ENCODE data around the gene CAMK2G. TPM values are rescaled to one million over a fixed set of nuclear protein-coding genes. Genes with fewer than 3 reads are reported as not detected.

The CAMK2G gene
- total and polyA plus RNA-seq, 9 donors, result 9.8 to 42.9 (median 16.7) TPM

DNA sequence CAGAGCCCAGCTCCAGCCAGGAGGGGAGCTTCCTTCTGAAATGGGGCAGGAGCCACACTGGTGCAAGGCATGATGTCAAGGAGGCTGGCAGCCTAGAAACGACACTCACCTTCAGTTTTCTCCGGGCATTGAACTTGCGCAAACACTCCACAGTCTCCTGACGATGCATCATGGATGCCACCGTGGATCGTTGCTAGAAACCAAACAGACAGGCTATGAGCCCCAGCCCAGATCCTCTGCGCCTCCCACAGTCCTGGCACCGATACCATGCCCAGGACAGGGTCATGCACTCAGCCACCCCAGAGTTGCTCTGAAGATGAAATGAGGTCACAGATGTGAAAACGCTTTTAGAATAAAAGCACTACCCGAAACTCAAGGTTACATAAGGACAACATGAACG is 32.0 kb downstream of the CAMK2G start:
- H3K27me3 ChIP-seq, result no peaks in the 10 kb centered on the region
- no peak overlapping the region for H3K4me3 ChIP-seq
- H3K27ac ChIP-seq, result no peak overlapping the region
- TF ChIP-seq, protein P1, sequence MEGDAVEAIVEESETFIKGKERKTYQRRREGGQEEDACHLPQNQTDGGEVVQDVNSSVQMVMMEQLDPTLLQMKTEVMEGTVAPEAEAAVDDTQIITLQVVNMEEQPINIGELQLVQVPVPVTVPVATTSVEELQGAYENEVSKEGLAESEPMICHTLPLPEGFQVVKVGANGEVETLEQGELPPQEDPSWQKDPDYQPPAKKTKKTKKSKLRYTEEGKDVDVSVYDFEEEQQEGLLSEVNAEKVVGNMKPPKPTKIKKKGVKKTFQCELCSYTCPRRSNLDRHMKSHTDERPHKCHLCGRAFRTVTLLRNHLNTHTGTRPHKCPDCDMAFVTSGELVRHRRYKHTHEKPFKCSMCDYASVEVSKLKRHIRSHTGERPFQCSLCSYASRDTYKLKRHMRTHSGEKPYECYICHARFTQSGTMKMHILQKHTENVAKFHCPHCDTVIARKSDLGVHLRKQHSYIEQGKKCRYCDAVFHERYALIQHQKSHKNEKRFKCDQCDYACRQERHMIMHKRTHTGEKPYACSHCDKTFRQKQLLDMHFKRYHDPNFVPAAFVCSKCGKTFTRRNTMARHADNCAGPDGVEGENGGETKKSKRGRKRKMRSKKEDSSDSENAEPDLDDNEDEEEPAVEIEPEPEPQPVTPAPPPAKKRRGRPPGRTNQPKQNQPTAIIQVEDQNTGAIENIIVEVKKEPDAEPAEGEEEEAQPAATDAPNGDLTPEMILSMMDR (IDR thresholded peaks at IDR 0.05), result no peak
- TF ChIP-seq POLR2A (IDR thresholded peaks at IDR 0.05), result no peak
- no peak for TF ChIP-seq EP300 (IDR thresholded peaks at IDR 0.05)
- H3K4me1 ChIP-seq (ENCODE audit: insufficient read depth), result no peaks in the 10 kb centered on the region
- 80 to 88% (median 83%) methylated on average over 11 of the region's 11 CpGs for WGBS, 3 donors
- intact Hi-C loops (cut with DNase I), result no loop called here
- H3K36me3 ChIP-seq, result no peaks in the 10 kb centered on the region
- DNase-seq, result no peak
- no peaks in the 10 kb centered on the region for H3K9me3 ChIP-seq

DNA sequence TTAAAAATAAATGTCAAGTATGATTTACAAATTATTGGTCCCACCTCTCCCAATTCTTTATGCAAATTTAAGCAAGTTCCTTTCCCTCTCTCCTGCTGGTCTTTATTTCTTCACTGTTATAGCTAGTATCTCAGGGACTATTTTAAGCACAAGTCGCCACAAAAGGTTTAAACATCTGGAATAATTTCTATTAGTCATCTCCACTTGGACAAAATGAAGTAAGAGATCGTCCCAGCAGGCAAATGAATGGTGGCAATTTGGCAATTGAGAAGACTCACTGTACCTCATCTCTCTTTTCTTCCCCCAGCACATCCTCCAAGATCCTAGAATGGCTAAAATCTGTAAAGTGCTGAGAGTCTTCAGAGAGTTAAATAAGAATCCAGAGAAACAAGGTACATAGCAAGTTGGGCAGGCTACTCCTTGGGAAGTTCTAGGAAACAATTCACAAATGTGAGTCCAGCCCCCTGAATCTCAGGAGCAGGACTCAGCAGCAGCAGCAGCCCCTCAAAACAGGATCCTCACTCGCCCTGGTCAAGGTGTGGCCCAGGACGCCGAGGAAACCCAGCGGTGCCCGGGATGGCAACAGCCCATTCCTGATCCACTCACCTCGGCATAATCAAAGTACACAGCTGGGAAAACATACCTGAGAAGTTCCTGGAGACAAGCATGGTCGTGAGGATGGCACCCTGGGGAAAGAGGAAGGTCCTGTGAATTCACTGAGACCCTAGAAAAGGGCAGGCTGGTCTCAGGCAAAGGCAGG is 32.6 kb downstream of the CAMK2G start:
- H3K27ac ChIP-seq, result no peak overlapping the region
- WGBS, 3 donors, result 82 to 86% (median 85%) methylated on average over 9 of the region's 9 CpGs

DNA sequence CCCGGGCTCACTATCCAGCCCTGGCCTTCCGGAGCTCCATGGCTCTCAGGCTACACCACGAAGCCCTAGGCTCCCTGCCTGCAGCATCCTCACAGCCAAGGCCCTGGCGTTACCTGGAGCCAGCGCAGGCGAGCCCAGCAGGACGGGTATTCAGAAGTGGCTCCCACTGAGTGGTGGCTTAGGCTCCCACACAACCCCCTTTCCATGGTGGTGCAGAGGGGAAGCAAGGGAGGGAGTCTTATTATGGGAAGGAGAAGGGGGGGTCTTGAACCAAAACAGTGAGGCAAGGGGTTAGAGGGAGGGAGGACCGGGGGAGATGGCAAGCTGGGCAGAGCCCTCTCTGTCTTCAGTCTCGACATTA is 33.3 kb downstream of the CAMK2G start:
- H3K36me3 ChIP-seq, result no peaks in the 10 kb centered on the region
- H3K9me3 ChIP-seq, result no peaks in the 10 kb centered on the region
- no peak for DNase-seq
- no peaks in the 10 kb centered on the region for H3K4me1 ChIP-seq (ENCODE audit: insufficient read depth)
- H3K4me3 ChIP-seq, result no peak overlapping the region
- TF ChIP-seq POLR2A (IDR thresholded peaks at IDR 0.05), result no peak
- TF ChIP-seq EP300 (IDR thresholded peaks at IDR 0.05), result no peak
- TF ChIP-seq, protein P1 (IDR thresholded peaks at IDR 0.05), result no peak
- intact Hi-C loops (cut with DNase I), result no loop called here
- H3K27ac ChIP-seq, result no peak overlapping the region
- no peaks in the 10 kb centered on the region for H3K27me3 ChIP-seq
- 82 to 89% (median 88%) methylated on average over 9 of the region's 9 CpGs for WGBS, 3 donors

More for the DNA sequence above, 32.6 kb downstream of the CAMK2G start:
- Histone ChIP-seq H3K4me1 (ENCODE audit: insufficient read depth) (no peaks in the 10 kb centered on the region), H3K9me3 (no peaks in the 10 kb centered on the region), H3K36me3 (no peaks in the 10 kb centered on the region), H3K4me3 (no peak overlapping the region), H3K27me3 (no peaks in the 10 kb centered on the region)
- no peak for DNase-seq
- intact Hi-C loops (cut with DNase I), result no loop called here
- TF ChIP-seq POLR2A (IDR thresholded peaks at IDR 0.05) (no peak), EP300 (IDR thresholded peaks at IDR 0.05) (no peak)

DNA sequence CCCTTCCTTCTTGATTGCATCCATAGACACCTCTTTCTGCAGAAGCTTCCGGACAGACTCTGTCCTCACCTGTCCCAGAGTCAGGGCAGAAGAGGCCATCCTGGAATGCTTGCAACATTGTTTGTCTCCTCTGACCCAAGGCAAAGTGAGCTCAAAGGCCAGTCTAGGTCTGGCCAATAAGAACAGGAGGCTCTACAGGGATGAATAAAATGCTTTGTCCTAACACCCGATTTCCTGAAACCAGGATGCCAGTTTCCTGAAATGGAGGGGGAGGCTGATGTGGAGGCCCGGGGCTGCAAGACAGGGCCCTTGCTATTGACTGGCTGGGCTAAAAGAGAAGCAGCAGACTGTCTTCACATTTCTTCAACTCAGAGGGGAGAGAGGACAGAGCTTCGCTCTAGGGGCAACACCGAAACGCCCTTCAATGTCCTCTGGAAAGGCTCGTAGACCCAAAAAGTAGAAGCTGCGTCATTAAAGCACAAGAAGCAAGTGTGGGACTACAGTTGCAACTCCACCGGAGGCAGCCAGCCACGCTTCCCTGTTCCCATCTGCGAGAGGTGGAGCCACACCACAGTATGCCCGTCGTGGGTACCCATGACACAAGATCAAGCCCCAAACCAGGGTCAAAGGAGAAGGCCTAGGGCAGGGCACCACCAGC is 33.8 kb downstream of the CAMK2G start:
- H3K27me3 ChIP-seq, result no peaks in the 10 kb centered on the region
- no peak overlapping the region for H3K4me3 ChIP-seq
- TF ChIP-seq, protein P1 (IDR thresholded peaks at IDR 0.05), result no peak
- TF ChIP-seq EP300 (IDR thresholded peaks at IDR 0.05), result no peak
- no peak for TF ChIP-seq POLR2A (IDR thresholded peaks at IDR 0.05)
- DNase-seq, result no peak
- H3K4me1 ChIP-seq (ENCODE audit: insufficient read depth), result no peaks in the 10 kb centered on the region
- H3K9me3 ChIP-seq, result no peaks in the 10 kb centered on the region
- no peak overlapping the region for H3K27ac ChIP-seq
- no peaks in the 10 kb centered on the region for H3K36me3 ChIP-seq
- 90 to 91% (median 91%) methylated on average over 13 of the region's 13 CpGs for WGBS, 3 donors
- intact Hi-C loops (cut with DNase I), result no loop called here

DNA sequence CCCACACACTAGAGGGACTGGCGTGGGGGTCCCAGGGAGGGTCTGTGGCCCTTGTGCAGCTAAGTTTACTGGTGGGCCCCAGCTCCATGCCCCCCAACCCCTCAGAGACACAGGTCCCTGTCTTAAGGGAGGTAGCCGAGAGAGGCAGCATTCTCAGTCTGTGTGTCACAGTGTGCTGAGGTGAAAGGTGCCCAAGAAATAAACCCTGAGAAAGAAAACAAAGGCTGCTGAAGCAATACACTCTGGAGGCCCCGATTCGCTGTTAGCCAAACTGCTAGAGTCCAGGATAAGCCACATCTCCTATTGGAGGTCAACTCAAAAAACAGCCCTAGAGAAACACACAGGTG is 34.3 kb downstream of the CAMK2G start:
- Histone ChIP-seq H3K36me3 (no peaks in the 10 kb centered on the region), H3K4me3 (no peak overlapping the region), H3K27me3 (no peaks in the 10 kb centered on the region), H3K9me3 (no peaks in the 10 kb centered on the region), H3K4me1 (ENCODE audit: insufficient read depth) (no peaks in the 10 kb centered on the region), H3K27ac (no peak overlapping the region)
- 94 to 98% (median 97%) methylated on average over 4 of the region's 4 CpGs for WGBS, 3 donors
- TF ChIP-seq POLR2A (IDR thresholded peaks at IDR 0.05) (no peak), EP300 (IDR thresholded peaks at IDR 0.05) (no peak)
- TF ChIP-seq, protein P1 (IDR thresholded peaks at IDR 0.05), result no peak
- no peak for DNase-seq
- intact Hi-C loops (cut with DNase I), result no loop called here

All from ovary (tissue), 9 donors.